ENCODE data around the gene TMEM229B. TPM values are rescaled to one million over a fixed set of nuclear protein-coding genes. Genes with fewer than 3 reads are reported as not detected.
A peak's percentile ranks its signal among the peaks of the same experiment; 100 is the strongest.

The TMEM229B gene
- total and polyA plus RNA-seq, 8 donors: 1.9 to 7.5 (median 3.7) TPM

GRCh38 chr14:67532998-67533753, 44.7 kb upstream of the TMEM229B start, which contains the start of gene PLEKHH1:
TSS of gene PLEKHH1 (plus strand) at chr14:67533290. CDS start at chr14:67541868, 8,578 bp downstream.
- Histone ChIP-seq H3K4me1 (peaks cover 0 to 4% (median 3%) of the 10 kb centered on the region in 3 donors), H3K4me3 (peak within 1 kb of the TSS; percentile 45 to 83 (median 69)), H3K27me3 (no peaks in the 10 kb centered on the region), H3K9me3 (no peaks in the 10 kb centered on the region), H3K36me3 (no peaks in the 10 kb centered on the region), H3K27ac (peak within 1 kb of the TSS; percentile 91 to 97 (median 95))
- ATAC-seq (peak; percentile 95 to 97 (median 97)), DNase-seq (peak; percentile 86 to 95 (median 89)), FAIRE-seq (no peak)
- TF ChIP-seq CTCF (IDR thresholded peaks at IDR 0.05): no peak
- WGBS, 2 donors: 0 to 1% methylated on average over 49 to 86 of the region's 86 CpGs
- intact Hi-C loops (cut with DNase I): no loop called here

GRCh38 chr14:67532606-67532997, 44.1 kb upstream of the TMEM229B start:
- Histone ChIP-seq H3K9me3 (no peaks in the 10 kb centered on the region), H3K36me3 (no peaks in the 10 kb centered on the region), H3K27me3 (no peaks in the 10 kb centered on the region), H3K4me1 (peaks cover 0 to 4% (median 0%) of the 10 kb centered on the region in 3 donors), H3K4me3 (peak overlapping the region; percentile 45 to 83 (median 69)), H3K27ac (peak overlapping the region; percentile 91 to 97 (median 95))
- DNase-seq (no peak), FAIRE-seq (no peak), ATAC-seq (peak in 3 of 4 donors; percentile 2 to 60 (median 53))
- intact Hi-C loops (cut with DNase I): no loop called here
- no peak for TF ChIP-seq CTCF (IDR thresholded peaks at IDR 0.05)
- WGBS, 2 donors: 7 to 8% methylated on average over 23 of the region's 23 CpGs

- ATAC-seq (no peak), FAIRE-seq (no peak), DNase-seq (no peak)
- Histone ChIP-seq H3K27ac (no peak overlapping the region), H3K9me3 (no peaks in the 10 kb centered on the region), H3K36me3 (no peaks in the 10 kb centered on the region), H3K4me3 (no peak overlapping the region), H3K27me3 (no peaks in the 10 kb centered on the region), H3K4me1 (peaks cover 0 to 4% (median 0%) of the 10 kb centered on the region in 3 donors)
- intact Hi-C loops (cut with DNase I): no loop called here
- 68 to 77% methylated on average over 5 of the region's 5 CpGs for WGBS, 2 donors
- no peak for TF ChIP-seq CTCF (IDR thresholded peaks at IDR 0.05)
These were observed 41.7 kb upstream of the TMEM229B start for GRCh38 chr14:67529947-67530935.

- TF ChIP-seq CTCF (IDR thresholded peaks at IDR 0.05): no peak
- Histone ChIP-seq H3K27me3 (no peaks in the 10 kb centered on the region), H3K36me3 (no peaks in the 10 kb centered on the region), H3K4me1 (no peaks in the 10 kb centered on the region), H3K4me3 (no peak overlapping the region), H3K27ac (no peak overlapping the region), H3K9me3 (no peaks in the 10 kb centered on the region)
- ATAC-seq (no peak), DNase-seq (no peak), FAIRE-seq (no peak)
- 93 to 100% methylated on average over 1 of the region's 1 CpG for WGBS, 2 donors
- intact Hi-C loops (cut with DNase I): no loop called here
These were observed 39.8 kb upstream of the TMEM229B start for GRCh38 chr14:67528276-67528675.
